Progenitor cell of endocrine pancreas (in vitro differentiated cells): ENCODE results near the gene TSSC4. TPM values are rescaled to one million over a fixed set of nuclear protein-coding genes. Genes with fewer than 3 reads are reported as not detected.

Source experiments
- DNase-seq: peaks from one replicate; pipeline ENCODE4 v3.0.0; 2021; ENCODE audit warnings: low spot score; ENCODE audit not compliant: unreplicated experiment
- H3K27ac Mint-ChIP-seq: 2 replicates; pipeline ENCODE4 v1.8.0; 2021; ENCODE audit warnings: mild to moderate bottlenecking, moderate library complexity, mixed read lengths
- H3K27me3 Mint-ChIP-seq: 2 replicates; pipeline ENCODE4 v1.8.0; 2021; ENCODE audit warnings: mixed read lengths
- H3K36me3 Mint-ChIP-seq: 2 replicates; pipeline ENCODE4 v1.8.0; 2022; ENCODE audit warnings: mixed read lengths; ENCODE audit not compliant: insufficient read depth
- H3K4me1 Mint-ChIP-seq: 2 replicates; pipeline ENCODE4 v1.8.0; 2021; ENCODE audit warnings: low read depth, mixed read lengths
- H3K4me3 Mint-ChIP-seq: 2 replicates; pipeline ENCODE4 v1.8.0; 2021; ENCODE audit warnings: low read depth, mild to moderate bottlenecking, moderate library complexity, mixed read lengths
- H3K9me3 Mint-ChIP-seq: 2 replicates; pipeline ENCODE4 v1.8.0; 2021; ENCODE audit warnings: low read depth, mixed read lengths
- total RNA-seq: library from RNA; stranded (reverse); gene quantifications from 2 replicates; pipeline ENCODE4 v1.2.1, GENCODE V29; 2021
- TF ChIP-seq, protein P1 (sequence below): fragments of 200-600 bp; sonication (generic); IDR thresholded peaks from one replicate; pipeline ENCODE4 v1.5.0; 2021; ENCODE audit warnings: antibody characterized with exemption, mild to moderate bottlenecking; ENCODE audit not compliant: unreplicated experiment

TSSC4 gene
- total RNA-seq, 1 donor from 2014 or later: 50.2 TPM

DNA sequence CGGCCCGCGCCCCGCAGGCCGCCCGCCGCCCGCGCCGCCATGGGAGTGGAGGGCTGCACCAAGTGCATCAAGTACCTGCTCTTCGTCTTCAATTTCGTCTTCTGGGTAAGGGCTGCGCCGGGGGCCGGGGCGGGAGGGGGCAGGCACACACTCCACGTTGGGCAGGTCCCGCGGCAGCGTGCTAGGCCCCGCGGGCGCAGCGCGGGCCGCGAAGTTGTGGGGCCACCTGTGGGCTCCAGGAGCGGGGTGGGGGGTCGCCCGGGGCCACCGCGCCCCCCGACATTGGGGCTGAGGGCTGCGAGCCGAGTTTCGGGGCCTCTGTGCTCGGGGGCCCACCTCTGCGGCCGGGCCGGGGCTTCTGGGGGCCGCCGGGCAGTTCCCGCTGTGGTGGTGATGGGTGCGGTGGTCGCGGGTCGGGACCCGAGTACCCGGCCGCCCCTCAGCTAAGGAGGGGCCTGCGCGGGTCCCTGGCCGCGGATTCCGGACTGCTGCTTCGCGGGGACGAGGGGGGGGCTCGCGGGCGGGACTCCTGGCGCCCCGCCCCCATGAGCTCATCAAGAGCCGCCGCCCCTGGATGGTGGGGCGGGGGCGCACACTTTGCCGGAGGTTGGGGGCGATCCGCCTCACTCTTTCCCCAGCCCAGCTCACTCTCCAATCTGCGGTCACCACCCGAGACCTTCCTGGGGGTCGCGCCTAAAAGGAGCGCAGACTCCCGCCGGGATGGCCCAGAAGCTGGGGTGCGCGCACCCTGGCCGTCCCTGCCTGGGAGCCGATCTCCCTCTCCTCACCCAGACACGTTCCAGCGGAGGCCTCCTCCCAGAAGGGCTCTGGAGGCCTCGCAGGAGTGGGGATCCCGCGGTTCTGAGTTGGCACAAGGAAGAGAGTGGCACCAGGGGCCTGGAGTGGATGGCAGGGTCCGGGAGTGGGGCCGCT, 22.8 kb upstream of the TSSC4 start:
- Mint-ChIP-seq H3K4me1 (peaks cover 7% of the 10 kb centered on the region), H3K4me3 (peak overlapping the region; percentile 86), H3K9me3 (no peaks in the 10 kb centered on the region), H3K27ac (peak overlapping the region; percentile 83), H3K27me3 (peaks cover 22% of the 10 kb centered on the region), H3K36me3 (peaks cover 2% of the 10 kb centered on the region)
- TF ChIP-seq, protein P1, sequence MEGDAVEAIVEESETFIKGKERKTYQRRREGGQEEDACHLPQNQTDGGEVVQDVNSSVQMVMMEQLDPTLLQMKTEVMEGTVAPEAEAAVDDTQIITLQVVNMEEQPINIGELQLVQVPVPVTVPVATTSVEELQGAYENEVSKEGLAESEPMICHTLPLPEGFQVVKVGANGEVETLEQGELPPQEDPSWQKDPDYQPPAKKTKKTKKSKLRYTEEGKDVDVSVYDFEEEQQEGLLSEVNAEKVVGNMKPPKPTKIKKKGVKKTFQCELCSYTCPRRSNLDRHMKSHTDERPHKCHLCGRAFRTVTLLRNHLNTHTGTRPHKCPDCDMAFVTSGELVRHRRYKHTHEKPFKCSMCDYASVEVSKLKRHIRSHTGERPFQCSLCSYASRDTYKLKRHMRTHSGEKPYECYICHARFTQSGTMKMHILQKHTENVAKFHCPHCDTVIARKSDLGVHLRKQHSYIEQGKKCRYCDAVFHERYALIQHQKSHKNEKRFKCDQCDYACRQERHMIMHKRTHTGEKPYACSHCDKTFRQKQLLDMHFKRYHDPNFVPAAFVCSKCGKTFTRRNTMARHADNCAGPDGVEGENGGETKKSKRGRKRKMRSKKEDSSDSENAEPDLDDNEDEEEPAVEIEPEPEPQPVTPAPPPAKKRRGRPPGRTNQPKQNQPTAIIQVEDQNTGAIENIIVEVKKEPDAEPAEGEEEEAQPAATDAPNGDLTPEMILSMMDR: no peak
- DNase-seq: peak; percentile 37

DNA sequence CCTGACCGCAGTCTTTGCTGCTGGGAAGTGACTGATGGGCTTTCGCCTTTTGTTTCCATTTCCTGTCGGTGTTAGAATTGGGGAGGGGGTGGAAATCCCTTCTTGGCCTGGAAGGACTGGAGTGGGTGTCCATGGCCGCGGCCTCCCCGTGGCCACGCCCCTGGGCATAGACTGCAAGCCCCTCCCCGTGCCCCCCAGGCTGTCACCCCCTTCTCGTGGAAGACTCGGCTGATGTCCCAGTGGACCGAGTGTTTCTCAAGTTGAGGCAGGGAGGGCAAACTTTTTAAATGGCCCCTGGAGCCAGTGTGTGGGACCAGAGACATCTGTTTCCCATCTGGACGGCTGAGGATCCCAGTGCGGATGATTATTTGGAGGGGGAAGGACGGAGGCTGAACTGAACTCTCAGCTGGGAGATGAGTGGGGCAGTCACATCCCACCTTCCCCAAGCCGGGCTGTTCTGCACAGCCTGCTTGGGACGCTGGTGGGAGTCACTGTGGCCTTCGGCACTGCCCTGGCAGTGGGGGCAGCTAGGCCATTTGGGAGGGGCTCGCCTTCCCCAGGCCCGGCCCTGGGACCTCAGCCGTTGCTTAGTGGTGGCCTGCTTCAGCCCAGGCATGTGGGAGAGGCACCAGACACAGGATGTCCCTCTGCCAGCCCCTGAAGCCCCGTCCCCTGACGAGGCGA, 21.9 kb upstream of the TSSC4 start:
- no peak for DNase-seq
- Mint-ChIP-seq H3K27ac (peak overlapping the region; percentile 83), H3K36me3 (peaks cover 2% of the 10 kb centered on the region), H3K27me3 (peaks cover 18% of the 10 kb centered on the region), H3K4me3 (peak overlapping the region; percentile 86), H3K9me3 (no peaks in the 10 kb centered on the region), H3K4me1 (peaks cover 7% of the 10 kb centered on the region)
- TF ChIP-seq, protein P1: no peak

DNA sequence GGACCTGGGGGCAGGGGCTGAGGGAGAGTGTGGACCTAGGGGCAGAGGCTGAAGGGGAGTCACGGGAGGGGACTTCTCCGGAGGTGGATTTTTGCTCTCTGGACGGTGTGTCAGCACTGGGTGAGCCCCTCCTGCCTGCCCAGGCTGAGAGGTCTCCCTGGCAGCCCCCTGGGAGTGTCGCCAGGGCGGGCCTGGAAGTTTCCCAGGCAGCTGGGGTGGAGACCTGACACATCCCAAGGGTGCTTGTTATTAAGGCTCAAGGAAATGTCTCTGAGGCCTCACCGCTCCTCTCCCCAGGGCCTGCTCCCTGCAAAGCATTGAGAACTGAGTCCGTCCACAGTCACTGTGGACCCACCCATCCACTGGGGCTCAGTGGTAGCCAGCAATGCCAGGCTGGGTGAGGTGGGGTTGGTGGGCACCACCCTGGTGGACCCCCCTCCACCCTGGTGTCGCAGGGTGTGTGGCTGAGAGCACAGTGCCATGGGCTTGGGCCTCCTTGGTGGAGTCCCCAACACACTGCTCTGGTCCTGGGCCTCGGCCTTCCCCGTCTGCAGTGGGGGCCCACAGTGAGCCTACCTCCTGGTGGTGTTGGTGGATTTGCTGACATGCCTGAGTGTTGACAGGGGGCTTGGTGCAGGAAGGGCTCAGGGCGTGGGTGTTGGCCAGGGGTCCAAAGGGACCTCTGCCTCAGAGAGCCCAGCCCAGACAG, 20.9 kb upstream of the TSSC4 start:
- no peak overlapping the region for H3K4me3 Mint-ChIP-seq
- H3K4me1 Mint-ChIP-seq: peaks cover 7% of the 10 kb centered on the region
- H3K9me3 Mint-ChIP-seq: no peaks in the 10 kb centered on the region
- no peak overlapping the region for H3K27ac Mint-ChIP-seq
- DNase-seq: no peak
- TF ChIP-seq, protein P1: no peak
- peaks cover 2% of the 10 kb centered on the region for H3K36me3 Mint-ChIP-seq
- H3K27me3 Mint-ChIP-seq: peaks cover 14% of the 10 kb centered on the region

DNA sequence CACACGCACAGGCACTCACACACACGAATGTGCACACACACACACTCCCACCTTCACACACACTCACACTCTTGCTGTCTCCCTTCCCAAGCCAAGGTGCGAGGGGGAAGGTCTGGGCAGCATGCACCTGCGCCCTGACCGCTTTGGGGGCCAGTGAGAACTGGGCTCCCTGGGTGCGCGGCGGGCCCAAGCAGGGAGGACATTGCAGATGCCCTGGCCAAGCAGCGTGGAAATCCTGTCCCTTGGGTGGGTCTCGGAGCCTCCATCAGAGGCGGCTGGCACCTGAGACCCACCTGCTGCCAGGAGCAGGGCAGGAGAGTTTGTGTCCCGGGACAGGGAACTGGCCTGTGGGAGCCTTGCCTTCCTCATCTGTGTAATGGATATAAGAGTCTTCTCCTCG, 20.2 kb upstream of the TSSC4 start:
- Mint-ChIP-seq H3K4me1 (peaks cover 7% of the 10 kb centered on the region), H3K36me3 (peaks cover 2% of the 10 kb centered on the region), H3K4me3 (no peak overlapping the region), H3K27ac (no peak overlapping the region), H3K27me3 (peaks cover 10% of the 10 kb centered on the region), H3K9me3 (no peaks in the 10 kb centered on the region)
- TF ChIP-seq, protein P1: no peak
- no peak for DNase-seq

DNA sequence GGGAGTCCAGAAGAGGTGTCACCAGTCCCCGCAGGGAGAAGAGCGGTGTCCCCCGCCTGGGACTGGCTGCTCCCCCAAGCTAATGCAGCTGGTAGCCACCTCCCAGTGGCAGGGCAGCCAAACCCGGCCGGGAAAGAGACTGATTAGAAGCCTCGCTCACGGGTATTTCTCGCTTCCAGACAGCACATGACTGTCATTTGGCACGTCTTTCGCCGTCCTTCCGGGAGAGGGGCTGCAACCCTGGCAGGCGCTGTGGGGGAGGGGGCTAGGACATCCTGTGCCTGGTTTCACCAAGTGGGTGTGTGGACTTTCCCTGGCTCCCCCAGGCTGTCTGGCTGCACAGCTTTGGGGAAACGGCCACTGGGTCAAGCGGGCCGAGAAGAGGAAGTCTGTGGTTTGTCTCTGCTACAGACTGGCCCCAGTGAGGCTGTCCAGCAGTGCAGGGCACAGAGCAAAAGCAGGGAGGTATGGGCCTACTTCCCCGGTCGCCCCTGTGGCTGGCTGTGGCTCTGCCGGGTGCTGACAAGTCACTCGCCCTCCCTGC, 19.7 kb upstream of the TSSC4 start:
- H3K9me3 Mint-ChIP-seq: no peaks in the 10 kb centered on the region
- no peak for DNase-seq

More for the DNA sequence above, 19.7 kb upstream of the TSSC4 start:
- peaks cover 7% of the 10 kb centered on the region for H3K27me3 Mint-ChIP-seq
- peaks cover 7% of the 10 kb centered on the region for H3K4me1 Mint-ChIP-seq
- no peak overlapping the region for H3K4me3 Mint-ChIP-seq
- no peak overlapping the region for H3K27ac Mint-ChIP-seq
- peaks cover 2% of the 10 kb centered on the region for H3K36me3 Mint-ChIP-seq
- TF ChIP-seq, protein P1: no peak
